ENCODE results near the gene SNX20.

SNX20 gene

DNA sequence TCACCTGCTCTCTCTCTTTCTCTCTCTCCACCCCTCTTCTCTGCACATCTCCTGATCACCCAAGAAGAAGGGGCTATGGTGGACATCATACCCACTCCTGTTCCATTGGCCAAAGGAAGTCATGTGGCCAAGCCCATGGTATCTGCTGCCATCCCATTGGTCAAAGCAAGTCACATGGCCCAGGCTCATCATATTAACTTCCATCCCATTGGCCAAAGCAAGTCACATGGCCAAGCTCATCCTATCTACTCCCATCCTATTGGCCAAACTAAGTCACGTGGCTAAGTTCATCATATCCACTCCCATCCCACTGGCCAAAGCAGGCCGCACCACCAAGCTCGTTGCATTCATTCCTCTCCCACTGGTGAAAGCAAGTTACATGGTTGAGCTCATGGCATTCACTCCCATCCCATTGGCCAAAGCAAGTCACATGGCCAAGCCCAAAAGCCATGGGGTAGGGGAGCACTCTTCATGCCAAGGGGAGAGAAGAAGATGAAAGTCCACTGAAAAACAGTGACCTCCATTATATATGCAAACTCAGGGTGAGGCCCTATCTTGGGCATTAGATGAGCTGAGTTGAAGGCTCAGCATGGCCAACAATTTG lies 29.2 kb downstream of the SNX20 start:
- in situ Hi-C loops (cut with MboI; ENCODE audit: low sequenced_read_pairs): loop anchor here (10.0 kb wide), 1 partner anchor 277 kb away; no protein-coding TSS in a partner anchor
- Histone ChIP-seq H3K36me3 (replicated peaks) (no peaks in the 10 kb centered on the region), H3K27me3 (ENCODE audit: low read depth) (no peaks in the 10 kb centered on the region), H3K4me1 (no peaks in the 10 kb centered on the region), H3K4me3 (no peak overlapping the region), H3K9me3 (no peaks in the 10 kb centered on the region)
- no peak for DNase-seq (ENCODE audit: low spot score in 2 of 2)

DNA sequence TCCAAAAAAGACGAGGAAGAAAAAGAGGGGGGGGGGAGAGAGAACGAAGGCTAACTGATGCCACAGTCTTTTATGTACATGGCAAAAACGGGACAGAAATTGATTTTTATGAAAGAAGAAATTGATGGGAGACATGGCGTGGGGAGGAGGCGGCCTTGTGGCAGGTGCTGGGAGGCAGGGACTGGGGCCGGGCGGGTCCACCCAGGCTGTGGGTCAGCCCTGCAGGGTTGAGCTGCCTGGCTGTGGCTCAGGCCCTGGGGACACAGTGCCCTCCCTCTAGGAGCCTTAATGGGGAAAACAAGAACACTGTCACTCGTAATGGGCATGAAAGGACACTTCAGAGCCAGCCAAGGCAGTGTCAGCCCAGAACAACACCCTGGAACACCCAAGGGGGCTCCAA lies 34.8 kb downstream of the SNX20 start:
- Histone ChIP-seq H3K4me1 (no peaks in the 10 kb centered on the region), H3K36me3 (replicated peaks) (no peaks in the 10 kb centered on the region), H3K4me3 (no peak overlapping the region), H3K9me3 (no peaks in the 10 kb centered on the region), H3K27me3 (ENCODE audit: low read depth) (no peaks in the 10 kb centered on the region)
- no peak for DNase-seq (ENCODE audit: low spot score in 2 of 2)
- in situ Hi-C loops (cut with MboI; ENCODE audit: low sequenced_read_pairs): no loop called here

DNA sequence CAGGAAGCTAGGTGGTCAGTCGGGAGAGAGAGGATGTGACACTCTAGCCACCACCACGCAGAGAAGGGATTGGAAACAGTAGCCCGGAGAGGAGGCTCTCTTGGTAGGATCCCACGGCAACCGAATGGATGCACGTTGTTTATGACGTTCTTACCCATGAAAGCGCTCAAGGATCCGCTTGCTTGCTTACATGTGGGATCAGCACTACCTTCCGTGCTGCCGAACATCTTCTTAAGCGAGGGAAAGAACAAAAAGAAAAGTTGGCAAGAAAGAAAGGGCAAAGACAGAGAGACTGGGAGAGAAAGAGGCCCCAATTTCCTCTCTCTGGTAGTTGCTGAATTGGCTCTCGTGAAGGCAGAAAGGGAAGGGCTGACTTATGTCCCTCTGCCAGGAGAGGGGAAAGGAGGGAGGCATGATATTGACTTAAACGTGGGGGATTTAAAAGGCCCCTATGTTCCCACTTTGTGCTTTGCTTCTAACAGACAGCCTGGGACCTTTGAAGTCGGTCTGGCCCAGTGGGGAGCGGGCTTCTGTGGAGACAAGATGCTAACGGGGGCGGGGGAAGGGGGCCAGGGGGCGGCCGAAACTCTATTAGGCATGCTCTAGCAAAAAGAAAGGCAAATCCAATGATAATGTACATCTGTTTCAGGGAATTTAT lies 35.4 kb downstream of the SNX20 start:
- in situ Hi-C loops (cut with MboI; ENCODE audit: low sequenced_read_pairs): no loop called here
- Histone ChIP-seq H3K4me1 (no peaks in the 10 kb centered on the region), H3K36me3 (replicated peaks) (no peaks in the 10 kb centered on the region), H3K4me3 (no peak overlapping the region), H3K27me3 (ENCODE audit: low read depth) (no peaks in the 10 kb centered on the region), H3K9me3 (no peaks in the 10 kb centered on the region)
- no peak for DNase-seq (ENCODE audit: low spot score in 2 of 2)

DNA sequence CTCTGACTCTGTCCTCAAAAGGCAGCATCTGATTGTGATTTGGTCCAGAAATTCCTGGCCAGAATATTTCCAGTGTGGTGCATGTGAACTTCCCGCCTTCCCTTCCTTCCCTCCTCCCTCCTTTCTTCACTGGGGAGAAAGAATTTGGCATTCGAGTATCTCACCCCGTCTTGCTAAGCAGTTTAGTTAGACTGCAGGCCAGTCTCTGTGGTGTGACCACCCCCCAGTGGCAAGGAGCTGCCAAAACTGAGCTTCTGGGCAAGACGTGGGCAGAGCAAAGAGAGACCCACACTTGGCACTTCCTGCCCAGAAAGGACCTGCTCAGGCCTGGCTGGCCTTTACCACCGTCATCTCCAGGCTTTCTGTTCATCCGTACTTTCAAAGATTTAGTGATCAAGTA lies 36.4 kb downstream of the SNX20 start:
- no peaks in the 10 kb centered on the region for H3K27me3 ChIP-seq (ENCODE audit: low read depth)
- no peaks in the 10 kb centered on the region for H3K4me1 ChIP-seq
- no peaks in the 10 kb centered on the region for H3K9me3 ChIP-seq
- no peak overlapping the region for H3K4me3 ChIP-seq
- in situ Hi-C loops (cut with MboI; ENCODE audit: low sequenced_read_pairs): no loop called here
- DNase-seq (ENCODE audit: low spot score in 2 of 2): no peak
- H3K36me3 ChIP-seq (replicated peaks): no peaks in the 10 kb centered on the region

DNA sequence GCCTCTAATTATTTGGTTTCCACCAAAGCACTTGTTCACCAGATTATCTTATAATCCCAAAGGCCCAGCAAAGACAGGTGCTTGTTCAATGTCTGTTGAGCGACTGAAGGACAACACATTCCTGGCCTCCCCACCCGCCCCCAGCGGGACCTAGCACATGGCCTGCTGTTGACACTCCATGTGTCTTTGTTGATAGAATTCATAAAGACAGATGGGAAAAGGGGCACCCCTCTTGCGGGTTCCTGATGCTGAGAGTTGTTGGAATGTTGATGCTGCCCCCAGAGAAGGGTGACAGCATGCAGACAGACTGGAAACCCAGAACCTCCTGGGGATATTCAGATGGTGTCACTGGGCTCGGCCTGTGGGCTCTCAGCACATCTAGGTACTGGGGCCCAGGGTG lies 36.9 kb downstream of the SNX20 start:
- no peaks in the 10 kb centered on the region for H3K36me3 ChIP-seq (replicated peaks)
- H3K27me3 ChIP-seq (ENCODE audit: low read depth): no peaks in the 10 kb centered on the region
- no peak overlapping the region for H3K4me3 ChIP-seq
- no peaks in the 10 kb centered on the region for H3K9me3 ChIP-seq
- in situ Hi-C loops (cut with MboI; ENCODE audit: low sequenced_read_pairs): no loop called here
- H3K4me1 ChIP-seq: no peaks in the 10 kb centered on the region
- no peak for DNase-seq (ENCODE audit: low spot score in 2 of 2)

DNA sequence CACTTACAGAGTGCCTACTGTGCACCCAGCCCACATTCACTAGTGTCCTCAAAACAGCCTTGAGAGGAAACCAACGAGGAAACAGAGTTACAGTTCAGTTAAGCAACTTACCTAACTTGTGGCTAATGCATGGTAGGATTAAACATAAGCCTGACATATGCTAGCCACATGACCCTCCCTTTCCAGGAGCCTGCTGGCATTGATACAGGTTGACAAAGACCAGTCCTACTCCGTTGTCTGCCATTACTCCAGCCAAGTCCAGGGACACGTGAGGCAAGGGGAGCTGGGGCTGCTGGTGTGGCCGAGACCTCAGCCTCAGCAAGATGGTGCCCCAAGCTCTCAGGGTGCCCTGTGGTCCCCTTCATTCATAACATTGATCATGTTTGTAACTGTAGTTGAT lies 37.9 kb downstream of the SNX20 start:
- in situ Hi-C loops (cut with MboI; ENCODE audit: low sequenced_read_pairs): no loop called here
- no peaks in the 10 kb centered on the region for H3K4me1 ChIP-seq
- no peak for DNase-seq (ENCODE audit: low spot score in 2 of 2)
- no peaks in the 10 kb centered on the region for H3K9me3 ChIP-seq
- no peak overlapping the region for H3K4me3 ChIP-seq
- H3K27me3 ChIP-seq (ENCODE audit: low read depth): no peaks in the 10 kb centered on the region
- no peaks in the 10 kb centered on the region for H3K36me3 ChIP-seq (replicated peaks)

DNA sequence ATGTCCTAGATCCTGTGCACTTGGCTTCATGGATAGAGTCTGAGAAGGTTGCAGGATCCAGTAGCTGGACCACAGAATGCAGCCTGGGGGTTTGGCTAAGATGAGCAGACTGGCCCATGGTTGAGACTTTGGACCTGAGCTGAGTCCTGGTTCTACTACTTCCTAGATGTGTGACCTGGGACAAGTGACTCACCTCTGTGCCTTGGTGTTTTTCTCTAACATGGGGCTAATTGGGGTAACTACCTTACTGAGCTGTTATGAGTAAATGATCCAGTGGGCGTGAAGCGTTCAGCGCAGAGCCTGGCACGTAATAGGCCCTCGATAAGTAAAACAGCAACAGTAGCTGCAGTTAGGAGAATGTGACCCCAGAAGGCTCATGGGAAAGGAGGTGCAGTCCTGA lies 38.8 kb downstream of the SNX20 start:
- Histone ChIP-seq H3K27me3 (ENCODE audit: low read depth) (no peaks in the 10 kb centered on the region), H3K9me3 (no peaks in the 10 kb centered on the region), H3K36me3 (replicated peaks) (no peaks in the 10 kb centered on the region), H3K4me1 (no peaks in the 10 kb centered on the region), H3K4me3 (no peak overlapping the region)
- in situ Hi-C loops (cut with MboI; ENCODE audit: low sequenced_read_pairs): no loop called here
- no peak for DNase-seq (ENCODE audit: low spot score in 2 of 2)

DNA sequence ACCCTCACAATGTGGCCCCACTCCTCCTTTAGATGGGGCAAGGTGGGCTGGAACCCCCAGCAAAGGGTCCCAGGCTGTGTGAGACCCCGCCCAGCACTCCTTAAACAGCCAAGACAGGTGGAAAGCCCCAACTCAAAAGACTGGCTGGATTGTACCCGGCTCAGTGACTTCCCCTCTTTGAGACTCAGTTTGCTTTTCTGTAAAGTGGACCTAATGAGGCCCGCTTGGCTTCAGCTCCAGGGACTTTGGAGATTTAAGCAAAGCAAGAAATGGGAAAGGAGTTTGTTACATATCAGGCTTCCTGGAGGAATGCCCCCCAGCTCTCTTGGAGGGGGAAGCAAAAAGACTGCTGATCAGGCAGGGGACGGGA lies 39.3 kb downstream of the SNX20 start:
- Histone ChIP-seq H3K9me3 (no peaks in the 10 kb centered on the region), H3K36me3 (replicated peaks) (no peaks in the 10 kb centered on the region), H3K27me3 (ENCODE audit: low read depth) (no peaks in the 10 kb centered on the region), H3K4me3 (no peak overlapping the region), H3K4me1 (no peaks in the 10 kb centered on the region)
- no peak for DNase-seq (ENCODE audit: low spot score in 2 of 2)
- in situ Hi-C loops (cut with MboI; ENCODE audit: low sequenced_read_pairs): no loop called here

DNA sequence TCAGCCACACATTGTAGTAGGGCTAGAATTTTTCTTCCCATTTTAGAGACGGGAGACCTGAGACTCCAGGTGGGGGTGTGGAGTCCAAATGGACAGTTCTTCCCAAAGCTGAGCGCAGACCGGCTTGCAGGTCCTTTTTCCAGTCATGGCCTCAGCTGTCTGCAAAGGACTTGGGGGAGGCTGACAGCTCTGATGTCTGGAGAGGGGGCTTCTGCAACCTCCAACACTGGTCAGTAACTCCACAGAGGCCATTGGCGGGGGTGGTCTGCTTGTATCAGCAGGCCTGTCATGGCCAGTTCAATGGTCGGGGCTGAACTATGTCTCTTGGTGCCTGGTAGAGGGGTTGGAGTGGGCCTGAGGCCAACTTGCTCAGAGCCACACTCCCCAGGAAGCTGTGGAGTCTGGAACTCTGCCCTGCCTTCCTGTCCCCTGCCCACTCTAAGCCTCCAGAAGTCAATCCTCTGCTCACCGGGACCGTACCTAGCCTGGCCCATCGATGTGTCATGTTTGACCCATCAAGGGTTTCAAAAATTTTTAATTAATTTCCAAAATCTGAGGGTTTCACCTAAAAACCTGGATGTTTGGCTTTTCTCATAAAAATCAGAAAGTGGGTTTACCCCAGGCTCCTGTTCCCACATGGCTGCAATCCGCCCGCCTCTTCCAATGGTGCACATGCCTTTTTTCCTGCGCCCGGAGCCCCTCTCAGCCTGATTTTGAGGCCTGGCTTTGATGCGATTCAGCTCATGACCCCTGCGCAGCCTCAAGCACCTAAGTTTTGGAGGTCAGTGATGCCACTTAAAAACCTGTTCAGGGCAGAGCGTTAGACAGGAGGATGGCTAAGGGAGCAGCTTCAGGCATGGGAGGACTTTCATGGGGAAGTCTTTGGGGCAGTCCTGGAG lies 39.9 kb downstream of the SNX20 start:
- Histone ChIP-seq H3K4me3 (no peak overlapping the region), H3K27me3 (ENCODE audit: low read depth) (no peaks in the 10 kb centered on the region), H3K4me1 (no peaks in the 10 kb centered on the region), H3K9me3 (no peaks in the 10 kb centered on the region), H3K36me3 (replicated peaks) (no peaks in the 10 kb centered on the region)
- no peak for DNase-seq (ENCODE audit: low spot score in 2 of 2)
- in situ Hi-C loops (cut with MboI; ENCODE audit: low sequenced_read_pairs): no loop called here

DNA sequence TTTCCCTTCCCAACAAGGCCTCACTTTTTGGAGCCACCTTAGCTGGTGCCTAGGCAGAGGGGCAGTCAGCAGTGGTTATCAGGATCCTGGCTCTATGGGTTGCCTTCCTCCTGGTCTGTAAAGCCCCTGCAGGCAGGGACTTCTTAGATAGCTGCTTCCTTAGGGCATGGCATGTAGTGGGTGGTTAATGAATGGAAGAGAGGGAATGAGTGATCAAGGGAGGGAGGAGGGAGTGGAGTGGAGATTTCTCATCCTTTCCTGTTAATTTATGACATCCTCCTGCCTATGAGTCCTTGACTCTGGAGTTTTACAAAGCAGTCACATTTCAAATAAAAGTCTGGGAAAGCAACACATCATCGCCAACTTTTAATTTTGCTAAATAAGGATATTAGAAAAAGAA lies 40.7 kb downstream of the SNX20 start:
- Histone ChIP-seq H3K27me3 (ENCODE audit: low read depth) (no peaks in the 10 kb centered on the region), H3K9me3 (no peaks in the 10 kb centered on the region), H3K36me3 (replicated peaks) (no peaks in the 10 kb centered on the region), H3K4me3 (no peak overlapping the region), H3K4me1 (no peaks in the 10 kb centered on the region)
- DNase-seq (ENCODE audit: low spot score in 2 of 2): no peak
- in situ Hi-C loops (cut with MboI; ENCODE audit: low sequenced_read_pairs): no loop called here

DNA sequence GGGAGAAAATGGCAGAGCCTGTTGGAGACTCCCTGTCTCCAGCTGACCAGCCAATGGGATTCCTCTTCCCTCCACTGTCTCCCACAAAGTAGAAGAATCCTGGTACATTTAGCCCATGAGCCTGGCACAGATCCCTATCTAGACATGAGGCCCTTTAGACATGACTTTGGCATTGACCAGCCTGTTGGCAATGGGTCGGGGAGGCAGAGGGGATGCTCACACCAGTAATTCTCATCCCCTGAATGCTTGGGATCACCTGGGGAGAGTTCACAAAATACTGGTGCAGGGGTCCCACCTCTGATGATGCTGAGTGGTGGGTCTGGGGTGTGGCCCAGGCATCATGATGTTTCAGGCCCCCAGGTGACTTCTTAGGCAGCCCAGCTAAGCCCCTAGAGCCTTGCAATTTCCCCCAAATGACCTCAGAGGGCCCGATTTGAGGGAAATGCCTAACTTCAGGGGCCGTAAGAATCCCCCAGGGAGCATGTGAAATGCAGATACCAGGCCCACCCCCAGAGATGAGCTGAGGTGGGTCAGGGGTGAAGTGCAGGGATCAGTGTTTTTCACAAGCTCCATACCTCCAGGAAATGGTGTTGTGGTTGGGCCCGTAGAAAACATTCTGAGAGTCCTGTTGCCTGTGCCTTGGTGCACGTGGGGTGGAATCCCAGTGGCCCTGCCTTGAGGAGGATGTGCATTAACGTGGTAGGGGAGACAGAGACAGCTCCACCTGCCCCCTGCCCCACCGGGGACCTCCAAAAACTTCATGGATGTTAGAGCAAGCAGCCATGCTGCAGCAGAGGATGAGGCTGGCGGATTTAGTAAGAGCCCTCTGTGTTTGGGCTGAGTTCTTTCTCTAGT lies 42.1 kb downstream of the SNX20 start:
- H3K9me3 ChIP-seq: no peaks in the 10 kb centered on the region
- DNase-seq (ENCODE audit: low spot score in 2 of 2): no peak
- no peaks in the 10 kb centered on the region for H3K36me3 ChIP-seq (replicated peaks)
- H3K4me1 ChIP-seq: no peaks in the 10 kb centered on the region
- no peaks in the 10 kb centered on the region for H3K27me3 ChIP-seq (ENCODE audit: low read depth)
- in situ Hi-C loops (cut with MboI; ENCODE audit: low sequenced_read_pairs): no loop called here
- no peak overlapping the region for H3K4me3 ChIP-seq

DNA sequence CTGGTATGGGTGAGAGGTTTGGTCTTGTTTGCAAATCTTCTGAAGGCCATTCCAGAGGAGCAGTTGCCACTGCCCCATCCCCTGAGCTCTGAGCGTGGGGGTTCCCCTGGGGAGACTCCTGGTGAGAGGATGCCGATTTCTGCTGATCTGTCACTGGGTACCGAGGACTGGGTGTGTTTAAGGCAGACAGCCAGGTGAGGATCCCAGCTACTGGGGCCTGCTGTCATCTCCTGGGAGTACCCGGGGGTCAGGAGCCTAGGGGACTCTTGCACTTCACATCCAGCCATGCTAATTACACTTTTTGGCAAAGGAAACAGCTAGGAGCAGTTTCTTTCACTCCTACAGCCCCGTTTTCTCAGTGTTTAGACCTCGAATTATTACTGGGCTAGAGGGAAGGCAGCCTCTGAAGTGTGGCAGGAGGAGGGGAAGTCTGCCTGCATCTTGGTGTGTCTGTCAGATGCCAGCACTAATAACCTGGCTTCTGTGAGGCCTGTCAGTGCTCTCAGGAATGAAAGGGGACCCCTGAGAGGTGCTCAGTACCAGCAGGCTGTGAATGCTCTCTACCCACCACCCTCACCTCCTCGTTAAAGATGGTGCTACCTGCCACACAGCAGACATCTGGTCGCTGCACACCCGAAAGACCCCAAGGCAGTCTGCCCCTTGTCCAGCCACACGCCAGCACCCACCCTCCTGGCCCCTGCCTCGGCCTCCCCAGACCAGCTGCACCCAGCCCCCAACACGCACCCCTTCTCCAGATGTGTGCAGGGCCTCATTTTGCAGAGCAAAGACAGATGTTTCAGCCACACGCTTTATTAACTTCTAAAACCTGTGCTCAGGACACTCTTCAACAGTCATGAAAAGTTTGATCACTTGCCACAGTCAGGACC lies 43.2 kb downstream of the SNX20 start:
- Histone ChIP-seq H3K4me3 (no peak overlapping the region), H3K27me3 (ENCODE audit: low read depth) (no peaks in the 10 kb centered on the region), H3K36me3 (replicated peaks) (no peaks in the 10 kb centered on the region), H3K4me1 (no peaks in the 10 kb centered on the region), H3K9me3 (no peaks in the 10 kb centered on the region)
- no peak for DNase-seq (ENCODE audit: low spot score in 2 of 2)
- in situ Hi-C loops (cut with MboI; ENCODE audit: low sequenced_read_pairs): no loop called here
